Smooth muscle cell (in vitro differentiated cells): ENCODE data around the gene CACNA1C. TPM values are rescaled to one million over a fixed set of nuclear protein-coding genes. Genes with fewer than 3 reads are reported as not detected.

Experiments
- DNase-seq: peaks from one replicate; lab custom pipeline; 2025; ENCODE audit not compliant: unreplicated experiment; lab: John Stamatoyannopoulos, UW
- H2AFZ ChIP-seq: fragments of 200-600 bp; sonication (generic); 2 replicates; pipeline ENCODE4 v1.6.0; 2016; ENCODE audit warnings: antibody characterized with exemption, low read depth, mild to moderate bottlenecking
- H3F3A ChIP-seq: fragments of 200-600 bp; sonication (generic); 2 replicates; pipeline ENCODE4 v1.6.0; 2017; ENCODE audit warnings: antibody characterized with exemption, low read depth
- H3K27ac ChIP-seq: fragments of 200-600 bp; sonication (generic); 2 replicates; pipeline ENCODE4 v1.5.1; 2016; ENCODE audit warnings: low read depth, mild to moderate bottlenecking
- H3K27me3 ChIP-seq: fragments of 200-600 bp; sonication (generic); 2 replicates; pipeline ENCODE4 v1.6.1; 2016; ENCODE audit warnings: low read depth, mild to moderate bottlenecking
- H3K36me3 ChIP-seq: fragments of 200-600 bp; sonication (generic); 2 replicates; pipeline ENCODE4 v1.5.1; 2016; ENCODE audit warnings: low read depth
- H3K4me1 ChIP-seq: fragments of 200-600 bp; sonication (generic); 2 replicates; pipeline ENCODE4 v1.5.1; 2016; ENCODE audit warnings: low read depth
- H3K4me2 ChIP-seq: fragments of 200-600 bp; sonication (generic); 2 replicates; pipeline ENCODE4 v1.6.0; 2016; ENCODE audit warnings: mild to moderate bottlenecking
- H3K4me3 ChIP-seq: fragments of 200-600 bp; sonication (generic); 2 replicates; pipeline ENCODE4 v1.5.1; 2016; ENCODE audit warnings: mild to moderate bottlenecking
- H3K79me2 ChIP-seq: fragments of 200-600 bp; sonication (generic); 2 replicates; pipeline ENCODE4 v1.6.0; 2016; ENCODE audit warnings: low read depth, mild to moderate bottlenecking
- H3K9ac ChIP-seq: fragments of 200-600 bp; sonication (generic); 2 replicates; pipeline ENCODE4 v1.6.0; 2016; ENCODE audit warnings: low read depth
- H3K9me3 ChIP-seq: fragments of 200-600 bp; sonication (generic); replicated peaks from 2 replicates; pipeline ENCODE4 v1.5.1; 2016; ENCODE audit warnings: low read depth
- H4K20me1 ChIP-seq: fragments of 200-600 bp; sonication (generic); 2 replicates; pipeline ENCODE4 v1.6.0; 2016; ENCODE audit warnings: low read depth
- WGBS: methylation state at CpG from one replicate; pipeline ENCODE4 v1.1.7; 2016; ENCODE audit warnings: low lambda C conversion rate; 5-methylcytosine and 5-hydroxymethylcytosine counted together
- polyA plus RNA-seq: library from polyadenylated mRNA; unstranded; fragments of >200 nt; fragmentation: Nextera tagmentation; extraction: Ambion mirVana; gene quantifications from 2 replicates; pipeline ENCODE4 v1.2.1, GENCODE V29; 2016
- total RNA-seq: library from RNA; depleted of rRNA; stranded (reverse); fragments of >200 nt; gene quantifications from 2 replicates; pipeline ENCODE4 v1.2.3, GENCODE V29; 2014
- TF ChIP-seq, protein P1 (sequence below): fragments of 200-600 bp; sonication (generic); IDR thresholded peaks from 2 replicates; pipeline ENCODE4 v1.5.1; 2017; ENCODE audit warnings: borderline replicate concordance, mild to moderate bottlenecking, antibody characterized with exemption; ENCODE audit not compliant: insufficient read depth, poor library complexity, severe bottlenecking

The CACNA1C gene
- total and polyA plus RNA-seq, 2 experiments from 2014 or later = 1.6 to 4.5 TPM

DNA sequence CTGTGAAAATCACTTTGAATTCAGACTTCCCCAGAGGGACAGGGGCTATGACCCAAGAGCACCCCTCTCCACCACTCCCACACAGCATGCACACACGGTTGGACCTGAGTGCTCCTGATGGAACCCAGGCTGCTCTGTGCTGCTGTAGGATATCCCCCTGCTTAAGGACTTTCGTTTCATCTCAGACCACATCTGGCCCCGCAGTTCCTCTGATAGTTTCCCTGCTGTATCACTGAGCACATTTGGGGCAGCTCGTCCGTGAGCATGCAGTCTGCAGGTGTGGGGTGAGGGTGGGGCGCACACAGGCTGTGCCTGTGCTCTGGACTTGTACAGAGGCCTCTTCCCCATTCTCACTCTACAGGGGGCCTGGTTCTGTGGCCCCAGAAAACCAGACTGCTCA is 396.8 kb downstream of the CACNA1C start:
- Histone ChIP-seq H3K27me3 (no peaks in the 10 kb centered on the region), H3K4me2 (no peak overlapping the region), H3K9me3 (no peaks in the 10 kb centered on the region), H3K4me3 (no peak overlapping the region), H4K20me1 (no peaks in the 10 kb centered on the region), H3K79me2 (no peaks in the 10 kb centered on the region), H3K4me1 (no peaks in the 10 kb centered on the region), H3K9ac (no peak overlapping the region), H2AFZ (no peak overlapping the region), H3K27ac (no peak overlapping the region), H3F3A (no peaks in the 10 kb centered on the region), H3K36me3 (no peaks in the 10 kb centered on the region)
- TF ChIP-seq, protein P1, sequence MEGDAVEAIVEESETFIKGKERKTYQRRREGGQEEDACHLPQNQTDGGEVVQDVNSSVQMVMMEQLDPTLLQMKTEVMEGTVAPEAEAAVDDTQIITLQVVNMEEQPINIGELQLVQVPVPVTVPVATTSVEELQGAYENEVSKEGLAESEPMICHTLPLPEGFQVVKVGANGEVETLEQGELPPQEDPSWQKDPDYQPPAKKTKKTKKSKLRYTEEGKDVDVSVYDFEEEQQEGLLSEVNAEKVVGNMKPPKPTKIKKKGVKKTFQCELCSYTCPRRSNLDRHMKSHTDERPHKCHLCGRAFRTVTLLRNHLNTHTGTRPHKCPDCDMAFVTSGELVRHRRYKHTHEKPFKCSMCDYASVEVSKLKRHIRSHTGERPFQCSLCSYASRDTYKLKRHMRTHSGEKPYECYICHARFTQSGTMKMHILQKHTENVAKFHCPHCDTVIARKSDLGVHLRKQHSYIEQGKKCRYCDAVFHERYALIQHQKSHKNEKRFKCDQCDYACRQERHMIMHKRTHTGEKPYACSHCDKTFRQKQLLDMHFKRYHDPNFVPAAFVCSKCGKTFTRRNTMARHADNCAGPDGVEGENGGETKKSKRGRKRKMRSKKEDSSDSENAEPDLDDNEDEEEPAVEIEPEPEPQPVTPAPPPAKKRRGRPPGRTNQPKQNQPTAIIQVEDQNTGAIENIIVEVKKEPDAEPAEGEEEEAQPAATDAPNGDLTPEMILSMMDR = no peak
- no peak for DNase-seq
- 93% methylated on average over 6 of the region's 6 CpGs for WGBS

DNA sequence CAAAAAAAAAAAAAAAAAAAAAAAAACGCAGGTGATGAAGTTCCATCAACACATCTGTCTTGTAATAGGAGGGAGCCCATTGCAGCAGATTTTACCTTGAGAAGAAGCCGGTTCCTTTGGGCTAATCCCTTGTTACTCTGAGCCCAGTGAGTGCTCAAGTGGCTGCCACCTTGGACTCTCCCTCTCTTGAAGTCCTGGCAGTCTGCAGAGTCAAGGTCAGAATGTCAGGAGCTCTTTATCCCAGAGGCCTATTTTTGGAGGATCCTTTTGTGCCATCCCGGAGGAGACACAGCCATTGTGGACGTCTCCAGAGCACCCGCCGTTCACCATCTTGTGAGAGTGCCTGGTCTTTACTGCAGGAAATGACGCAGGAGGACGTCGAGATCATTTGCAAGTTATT is 397.8 kb downstream of the CACNA1C start:
- TF ChIP-seq, protein P1 = no peak
- Histone ChIP-seq H3K36me3 (no peaks in the 10 kb centered on the region), H2AFZ (no peak overlapping the region), H3K27ac (no peak overlapping the region), H3K4me3 (no peak overlapping the region), H3K79me2 (no peaks in the 10 kb centered on the region), H4K20me1 (no peaks in the 10 kb centered on the region), H3K9ac (no peak overlapping the region), H3K9me3 (no peaks in the 10 kb centered on the region), H3F3A (no peaks in the 10 kb centered on the region), H3K27me3 (no peaks in the 10 kb centered on the region), H3K4me2 (no peak overlapping the region), H3K4me1 (no peaks in the 10 kb centered on the region)
- DNase-seq = no peak
- WGBS = 86% methylated on average over 9 of the region's 9 CpGs

DNA sequence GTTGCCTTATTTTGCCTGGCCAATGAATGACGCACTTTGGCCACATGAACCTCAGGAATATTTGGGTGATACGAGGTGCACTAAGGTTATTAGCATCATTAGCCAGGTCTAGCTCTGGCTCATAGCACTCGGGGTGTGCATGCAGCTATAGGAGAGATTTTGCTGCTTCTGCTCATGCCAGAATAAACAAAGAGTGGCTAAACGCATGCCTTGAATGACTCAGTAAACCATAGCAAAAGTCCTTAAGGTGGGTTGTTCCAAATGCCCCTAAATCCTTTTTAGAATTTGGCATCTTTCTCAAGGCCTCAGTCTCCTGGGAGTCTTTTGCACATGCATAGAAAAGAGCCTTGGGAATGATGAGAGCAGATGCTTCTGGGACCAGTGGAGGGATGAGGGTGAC is 398.2 kb downstream of the CACNA1C start:
- Histone ChIP-seq H3K27me3 (no peaks in the 10 kb centered on the region), H4K20me1 (no peaks in the 10 kb centered on the region), H3K4me1 (no peaks in the 10 kb centered on the region), H3K9me3 (no peaks in the 10 kb centered on the region), H3F3A (no peaks in the 10 kb centered on the region), H3K4me3 (no peak overlapping the region), H2AFZ (no peak overlapping the region), H3K27ac (no peak overlapping the region), H3K36me3 (no peaks in the 10 kb centered on the region), H3K9ac (no peak overlapping the region), H3K79me2 (no peaks in the 10 kb centered on the region), H3K4me2 (no peak overlapping the region)
- TF ChIP-seq, protein P1 = no peak
- 83% methylated on average over 4 of the region's 4 CpGs for WGBS
- no peak for DNase-seq

DNA sequence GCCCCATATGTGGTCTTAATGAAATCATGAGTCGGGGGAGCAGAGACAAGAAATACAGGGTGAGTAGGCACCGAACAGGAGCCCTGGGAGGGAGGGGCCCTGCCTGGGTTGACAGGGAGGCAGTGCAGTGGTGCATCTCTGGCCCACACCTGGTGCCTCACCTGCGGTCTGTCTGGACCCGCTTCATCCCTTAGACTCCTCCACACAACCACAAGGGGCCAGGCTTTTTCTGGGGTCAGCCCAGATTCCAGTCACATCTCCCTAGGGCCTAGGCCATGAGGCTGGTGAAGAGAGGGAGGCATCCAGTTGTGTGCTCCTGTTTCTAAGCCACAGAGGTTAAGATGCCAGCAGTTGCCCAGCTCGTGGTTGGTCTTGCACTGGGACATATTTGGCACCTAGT is 398.7 kb downstream of the CACNA1C start:
- Histone ChIP-seq H3K79me2 (no peaks in the 10 kb centered on the region), H4K20me1 (no peaks in the 10 kb centered on the region), H2AFZ (no peak overlapping the region), H3K9ac (no peak overlapping the region), H3K4me1 (no peaks in the 10 kb centered on the region), H3K4me2 (no peak overlapping the region), H3F3A (no peaks in the 10 kb centered on the region), H3K9me3 (no peaks in the 10 kb centered on the region), H3K27me3 (no peaks in the 10 kb centered on the region), H3K4me3 (no peak overlapping the region), H3K27ac (no peak overlapping the region), H3K36me3 (no peaks in the 10 kb centered on the region)
- TF ChIP-seq, protein P1 = no peak
- no peak for DNase-seq
- 92% methylated on average over 5 of the region's 5 CpGs for WGBS
